GM18508 (cell line): Measurements from ENCODE around the gene SSU72.

Source experiments
- ATAC-seq: cut with Tn5 transposase; IDR thresholded peaks from one replicate; pipeline ENCODE4 v1.9.1; 2021; ENCODE audit warnings: moderate number of reproducible peaks; ENCODE audit not compliant: insufficient read depth, unreplicated experiment

The SSU72 gene

DNA sequence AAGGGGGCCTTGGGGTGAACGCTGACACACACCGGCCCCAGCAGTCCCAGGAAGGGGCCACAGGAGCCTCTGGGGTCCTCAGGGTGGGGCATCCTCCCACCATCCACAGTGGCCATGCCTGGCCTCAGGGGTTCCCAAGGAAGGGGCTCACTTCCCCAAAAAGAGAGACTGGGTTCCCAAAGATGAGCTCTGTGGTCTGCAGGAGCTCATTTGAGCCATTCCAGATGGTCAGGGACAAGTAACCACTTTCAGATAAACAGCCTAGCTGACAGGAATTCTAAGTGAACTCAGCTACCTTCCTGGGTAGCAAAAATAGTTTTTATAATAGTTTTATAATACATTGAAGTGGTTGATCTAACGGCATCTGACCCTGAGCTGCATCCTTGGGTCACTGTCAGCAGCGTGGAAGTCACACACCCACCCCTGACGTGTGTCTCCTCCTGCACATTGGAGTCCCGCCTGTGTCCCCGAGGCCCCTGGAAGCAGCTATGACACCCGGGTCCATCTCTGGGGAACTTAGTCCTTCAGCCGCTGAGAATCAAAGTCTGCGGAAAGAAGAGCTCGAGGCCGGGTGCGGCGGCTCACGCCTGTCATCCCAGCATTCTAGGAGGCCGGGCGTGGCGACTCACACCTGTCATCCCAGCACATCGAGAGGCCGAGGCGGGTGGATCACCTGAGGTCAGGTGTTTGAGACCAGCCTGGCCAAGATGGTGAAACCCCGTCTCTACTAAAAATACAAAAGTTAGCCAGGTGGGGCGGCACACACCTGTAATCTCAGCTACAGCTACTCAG lies 28.5 kb downstream of the SSU72 start:
- no peak for ATAC-seq

DNA sequence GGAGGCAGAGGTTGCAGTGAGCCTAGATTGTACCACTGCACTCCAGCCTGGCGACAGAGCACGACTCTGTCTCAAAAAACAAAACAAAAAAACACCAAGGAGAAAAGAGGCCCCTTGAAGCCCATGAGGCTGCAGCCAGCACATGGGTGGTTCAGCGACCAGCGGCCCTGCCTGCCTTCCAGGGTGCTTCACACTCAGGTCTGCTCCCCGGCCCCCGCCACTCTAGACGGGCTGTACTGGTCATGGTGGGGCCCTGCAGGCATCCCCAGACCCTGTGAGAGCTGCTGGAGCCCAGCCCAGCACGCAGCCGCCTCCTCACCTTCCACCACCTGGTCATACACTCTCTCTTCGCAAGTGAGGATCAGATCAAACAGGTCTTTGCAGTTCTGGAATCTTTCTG lies 30.1 kb downstream of the SSU72 start:
- no peak for ATAC-seq

DNA sequence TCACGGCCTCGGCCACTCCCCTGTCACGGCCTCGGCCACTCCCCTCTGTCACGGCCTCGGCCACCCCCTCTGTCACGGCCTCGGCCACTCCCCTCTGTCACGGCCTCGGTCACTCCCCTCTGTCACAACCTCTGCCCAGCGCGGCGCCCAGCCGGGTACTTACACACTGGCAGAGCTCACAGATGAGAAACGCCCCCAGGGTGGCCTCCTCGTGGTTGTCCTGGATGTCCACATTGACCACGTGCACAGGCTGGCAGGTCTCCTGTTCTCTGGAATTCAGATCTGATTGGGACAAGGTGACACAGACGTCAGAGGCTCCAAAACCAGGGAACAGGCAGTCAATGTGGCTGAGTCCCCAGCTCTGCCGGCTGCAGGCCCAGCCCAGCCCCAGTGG lies 31.0 kb downstream of the SSU72 start:
- ATAC-seq = no peak

DNA sequence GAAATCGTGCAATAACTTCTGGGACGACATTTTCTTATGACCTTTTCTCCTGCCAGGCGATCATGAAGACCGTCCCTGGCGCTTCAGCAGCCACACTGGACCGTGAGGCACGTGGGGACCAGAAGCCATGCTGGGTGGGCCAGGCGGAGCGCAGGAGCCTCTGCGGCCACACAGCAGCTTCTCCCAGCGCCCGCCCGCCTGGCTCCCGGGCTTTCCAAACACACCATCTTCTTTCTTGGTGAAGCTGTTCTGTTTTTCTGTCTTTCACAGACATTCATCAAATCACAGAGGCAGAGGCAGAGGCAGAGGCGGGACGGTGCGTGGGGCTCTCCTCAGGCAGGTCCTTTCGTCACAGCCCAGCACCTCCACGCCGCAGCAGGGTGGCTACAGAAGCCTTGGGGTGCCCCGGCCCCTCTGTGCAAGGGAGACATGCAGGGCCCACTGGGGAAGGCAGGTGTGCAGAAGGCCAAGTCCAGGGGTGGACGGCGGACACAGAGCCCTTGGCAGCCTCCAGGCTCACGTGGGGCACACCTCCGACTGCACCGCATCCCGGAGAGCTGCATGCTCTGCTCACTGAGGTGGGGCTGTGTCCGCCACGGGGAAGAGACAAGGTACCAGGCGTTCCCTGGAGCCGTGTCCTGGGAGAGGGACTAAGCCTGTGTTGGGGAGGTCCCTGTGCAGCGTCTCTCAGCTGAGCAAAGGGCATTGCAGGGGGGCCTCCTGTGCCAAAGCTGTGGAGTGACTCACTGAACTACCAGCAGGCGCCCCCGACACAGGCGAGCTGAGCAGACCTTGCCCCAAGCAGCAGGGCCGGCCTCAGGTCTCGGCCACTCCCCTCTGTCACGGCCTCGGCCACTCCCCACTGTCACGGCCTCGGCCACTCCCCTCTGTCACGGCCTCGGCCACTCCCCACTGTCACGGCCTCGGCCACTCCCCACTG lies 31.6 kb downstream of the SSU72 start:
- ATAC-seq = no peak

DNA sequence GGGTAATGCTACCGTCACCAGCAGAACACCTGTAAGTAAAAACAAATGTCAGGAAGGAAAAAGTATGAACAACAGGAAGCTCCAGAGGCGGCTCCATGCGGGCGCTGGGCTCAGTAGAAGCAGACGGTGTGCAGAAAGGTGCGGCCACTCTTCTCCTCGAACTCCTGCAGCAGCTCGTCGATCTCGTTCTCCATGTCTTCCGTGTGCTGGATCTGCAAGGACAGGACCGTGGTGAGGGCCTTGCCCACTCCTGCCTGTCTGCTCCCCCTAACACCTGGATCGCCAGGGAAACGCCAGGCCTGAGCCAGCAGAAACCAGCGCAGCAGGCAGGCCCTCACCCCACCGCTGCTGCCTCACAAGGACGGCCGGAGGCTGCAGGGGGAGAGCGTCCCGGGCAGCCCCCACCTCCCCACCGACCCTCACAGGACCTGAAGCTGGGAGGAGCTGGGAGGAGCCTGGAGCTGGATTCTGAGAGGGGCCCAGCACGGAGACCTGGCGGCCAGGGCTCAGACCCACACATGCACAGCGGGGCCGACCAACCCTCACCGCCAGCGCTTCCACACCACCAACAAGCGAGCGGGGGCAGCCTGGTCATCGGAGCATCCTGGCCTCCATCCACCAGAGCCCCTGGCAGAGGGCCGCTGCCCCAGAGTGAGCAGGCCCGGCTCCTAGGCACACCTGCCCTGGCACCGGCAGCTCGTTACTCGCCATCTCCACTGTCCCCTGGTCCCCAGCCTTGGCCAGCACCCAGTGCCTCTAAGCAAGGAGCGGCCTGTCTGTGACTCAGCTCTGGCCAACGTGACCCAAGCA lies 32.5 kb downstream of the SSU72 start:
- ATAC-seq = no peak

DNA sequence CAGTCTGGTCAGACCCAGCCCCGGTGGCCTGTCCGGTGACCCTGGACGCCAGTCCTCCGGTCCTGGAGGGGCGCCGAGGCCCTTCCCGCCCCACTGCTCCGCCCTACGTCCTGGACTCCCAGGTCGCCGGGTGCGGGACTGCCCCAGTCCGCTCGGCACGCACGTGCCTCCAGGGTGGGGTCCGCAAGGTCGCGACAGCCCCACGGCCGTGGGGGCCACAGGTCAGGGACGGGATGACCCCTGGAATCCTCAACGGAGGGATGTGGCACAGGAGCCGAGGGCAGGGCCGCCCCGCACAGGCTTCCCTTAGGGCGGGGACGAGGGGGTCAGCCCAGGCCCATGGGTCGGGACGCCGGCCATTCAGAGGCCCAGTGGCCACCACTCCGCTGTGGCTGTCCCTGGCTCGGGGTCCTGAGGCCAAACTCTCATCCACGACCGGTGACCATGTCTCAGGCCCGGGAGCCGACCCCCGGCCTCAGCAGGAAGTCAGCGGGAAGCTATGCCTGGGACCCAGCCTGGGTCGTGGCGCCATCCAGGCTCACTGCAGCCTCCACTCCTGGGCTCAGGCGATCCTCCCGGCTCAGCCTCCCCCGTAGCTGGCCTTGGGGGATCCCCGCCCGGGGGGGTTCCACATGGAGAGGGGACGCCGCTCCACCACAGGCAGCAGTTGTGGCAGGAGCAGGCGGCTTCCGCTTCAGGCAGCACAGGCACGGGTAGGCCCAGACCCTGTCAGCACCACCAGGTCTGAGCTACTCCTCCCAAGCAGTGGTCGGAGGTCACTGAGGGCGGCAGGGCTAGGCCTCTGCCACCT lies 33.6 kb downstream of the SSU72 start:
- ATAC-seq = no peak

DNA sequence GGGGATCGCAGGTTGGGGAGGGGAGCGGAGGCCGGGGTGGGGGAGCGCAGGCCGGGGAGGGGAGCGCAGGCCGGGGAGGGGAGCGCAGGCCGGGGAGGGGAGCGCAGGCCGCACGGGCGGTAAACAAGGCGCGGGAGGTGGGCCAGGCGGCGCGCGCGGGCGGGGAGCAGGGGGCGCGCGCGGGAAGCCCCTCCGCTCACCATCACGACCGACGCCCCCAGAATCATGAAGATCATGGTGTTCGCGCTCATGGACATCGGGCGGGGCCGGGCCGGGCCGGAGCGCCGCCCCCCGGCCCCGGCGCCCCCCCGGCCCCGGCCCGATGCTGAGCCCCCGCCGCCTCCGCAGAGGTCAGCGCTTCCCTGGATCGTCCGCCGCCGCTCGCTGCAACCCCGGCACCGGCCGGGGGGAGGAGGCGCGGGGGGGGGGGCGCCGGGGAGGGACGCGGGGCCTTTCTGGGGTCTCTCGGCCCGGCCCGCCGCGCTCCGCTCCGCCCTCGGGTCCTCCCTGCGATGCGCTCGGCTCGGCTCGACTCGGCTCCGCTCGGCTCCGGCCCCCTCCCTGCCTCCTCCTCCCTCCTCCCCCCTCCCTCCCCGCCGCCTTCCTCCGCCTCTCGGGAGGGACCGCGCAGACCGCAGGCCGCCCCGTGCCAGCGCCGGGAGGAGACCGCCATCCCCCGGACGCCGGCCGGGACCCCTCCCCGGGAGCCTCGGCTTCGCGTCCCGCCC lies 34.4 kb downstream of the SSU72 start, which contains the start of gene TMEM240:
TMEM240 (minus strand) TSS at position 535 of the 728 bp plus-strand sequence; CDS start at position 257, 278 bp downstream.
- ATAC-seq = no peak

DNA sequence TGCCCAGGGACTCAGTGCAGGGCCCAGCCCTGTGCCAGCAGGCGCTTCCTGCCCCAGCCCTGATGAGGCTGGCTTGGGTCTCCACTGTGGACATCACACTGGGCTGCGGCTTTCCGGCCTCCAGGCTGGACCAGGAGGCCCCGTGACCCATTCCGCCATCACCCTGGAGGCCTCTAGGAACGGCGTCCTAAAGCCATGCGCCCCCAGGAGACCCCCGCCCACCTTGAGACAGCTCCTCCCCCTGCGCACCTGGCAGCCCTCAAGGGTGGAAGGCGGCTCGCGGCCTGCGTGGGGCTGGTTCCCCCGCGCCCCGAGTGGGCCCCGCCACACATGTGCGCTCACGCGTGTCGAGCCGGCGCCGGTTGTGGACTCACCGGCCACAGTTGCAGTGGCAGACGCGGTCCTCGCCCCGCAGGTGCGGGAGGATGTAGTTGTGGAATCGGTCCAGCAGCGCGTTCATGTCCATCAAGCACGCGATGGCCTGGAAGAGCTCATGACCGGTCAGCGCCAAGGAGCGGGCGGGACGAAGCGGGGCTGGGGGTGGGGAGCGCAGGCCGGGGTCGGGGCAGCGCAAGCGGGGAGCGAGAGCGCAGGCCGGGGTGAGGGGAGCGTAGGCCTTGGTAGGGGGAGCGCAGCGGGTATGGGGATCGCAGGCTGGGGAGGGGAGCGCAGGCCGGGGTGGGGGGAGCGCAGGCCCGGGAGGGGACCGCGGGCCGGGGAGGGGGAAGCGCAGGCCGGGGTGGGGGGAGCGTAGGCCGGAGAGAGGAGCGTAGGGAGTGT lies 35.2 kb downstream of the SSU72 start:
- ATAC-seq = no peak

DNA sequence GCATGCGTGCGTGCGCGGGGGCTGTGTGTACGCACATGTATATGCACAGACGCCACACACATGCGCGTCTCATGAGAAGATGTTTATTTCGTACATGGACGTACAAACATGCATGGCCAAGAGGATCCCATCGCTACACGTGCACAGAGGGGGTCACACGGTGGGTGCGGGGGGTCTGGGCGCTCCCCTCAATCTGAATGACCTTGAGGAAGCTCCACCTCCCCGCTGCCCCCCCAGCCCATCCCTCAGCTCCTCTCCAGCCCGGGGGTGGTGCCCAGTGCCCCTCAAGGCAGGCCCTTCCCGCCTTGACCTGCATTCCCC lies 35.7 kb downstream of the SSU72 start:
- ATAC-seq = no peak

DNA sequence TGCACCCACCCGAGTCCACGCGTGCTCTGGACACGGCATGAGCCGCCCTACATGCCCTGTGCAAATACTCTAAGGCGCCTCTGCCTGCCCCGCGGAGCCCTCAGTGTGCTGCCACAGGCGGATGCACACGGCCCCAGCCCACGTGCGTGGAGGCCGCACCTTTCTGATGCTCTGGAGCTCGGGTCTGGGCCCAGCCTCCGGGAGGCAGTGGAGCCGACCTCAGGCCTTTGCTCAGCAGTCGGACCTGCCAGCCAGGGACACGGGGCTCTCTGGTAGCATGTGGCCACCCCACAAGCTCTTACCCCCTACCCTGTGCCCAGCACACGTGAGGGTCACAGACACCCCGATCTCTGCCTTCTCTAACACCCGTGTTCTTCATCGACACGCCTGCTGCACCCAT lies 36.3 kb downstream of the SSU72 start:
- ATAC-seq = no peak

DNA sequence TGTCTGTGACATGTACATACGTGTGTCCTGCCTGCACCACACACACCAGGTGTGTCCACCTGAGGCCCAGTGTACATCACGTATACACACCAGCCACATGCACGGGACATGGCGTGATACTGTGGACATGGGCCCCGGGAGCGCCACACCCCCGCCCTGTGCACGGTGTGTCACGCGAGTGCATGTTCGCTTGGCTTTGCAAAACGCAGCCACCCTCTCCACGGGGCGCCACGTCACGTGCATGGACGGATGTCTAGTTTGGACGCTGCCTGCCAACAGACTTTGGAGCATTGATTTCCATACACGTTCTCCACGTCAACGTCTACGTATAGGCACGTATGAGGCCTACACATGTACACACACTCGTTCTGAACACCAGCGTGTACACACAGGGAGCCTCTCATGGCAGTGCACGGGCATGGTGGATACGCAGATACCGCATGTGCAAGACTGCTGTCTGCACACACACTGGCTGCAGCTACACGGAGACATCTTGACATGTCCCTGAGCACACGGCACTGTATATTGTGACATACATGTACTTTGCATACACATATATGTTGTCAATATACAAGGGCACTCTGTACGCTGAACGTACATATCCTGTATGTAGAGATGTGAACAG lies 36.9 kb downstream of the SSU72 start:
- ATAC-seq = no peak

DNA sequence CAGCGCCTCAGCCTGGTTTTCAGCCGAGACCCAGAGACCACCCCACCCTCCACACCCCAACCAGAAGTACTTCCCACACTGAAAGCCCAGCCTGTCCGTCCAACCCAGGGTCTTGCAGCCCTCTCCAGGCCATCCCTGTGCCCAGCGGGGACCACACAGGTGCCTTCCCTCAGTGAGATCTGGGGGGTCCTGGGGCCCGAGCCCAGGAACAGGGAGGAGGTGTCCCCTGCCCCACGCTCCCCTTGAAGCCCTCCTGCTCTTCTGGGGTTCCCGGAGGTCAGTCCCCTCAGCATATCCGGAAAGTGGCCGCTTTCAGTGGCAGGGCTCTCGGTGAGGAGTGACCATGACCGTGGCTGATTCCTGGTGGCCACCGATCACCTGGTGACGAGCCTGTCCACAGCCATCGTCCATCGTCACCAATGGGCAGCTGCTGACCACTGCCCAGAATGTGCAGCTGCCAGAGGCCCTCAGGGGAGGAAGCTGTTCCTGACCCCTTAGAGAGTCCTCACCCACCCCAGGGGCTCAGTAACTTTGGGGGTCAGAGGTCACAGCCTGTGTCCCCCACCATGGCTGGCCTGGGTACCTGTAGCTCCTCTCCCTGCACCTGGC lies 37.6 kb downstream of the SSU72 start:
- no peak for ATAC-seq

DNA sequence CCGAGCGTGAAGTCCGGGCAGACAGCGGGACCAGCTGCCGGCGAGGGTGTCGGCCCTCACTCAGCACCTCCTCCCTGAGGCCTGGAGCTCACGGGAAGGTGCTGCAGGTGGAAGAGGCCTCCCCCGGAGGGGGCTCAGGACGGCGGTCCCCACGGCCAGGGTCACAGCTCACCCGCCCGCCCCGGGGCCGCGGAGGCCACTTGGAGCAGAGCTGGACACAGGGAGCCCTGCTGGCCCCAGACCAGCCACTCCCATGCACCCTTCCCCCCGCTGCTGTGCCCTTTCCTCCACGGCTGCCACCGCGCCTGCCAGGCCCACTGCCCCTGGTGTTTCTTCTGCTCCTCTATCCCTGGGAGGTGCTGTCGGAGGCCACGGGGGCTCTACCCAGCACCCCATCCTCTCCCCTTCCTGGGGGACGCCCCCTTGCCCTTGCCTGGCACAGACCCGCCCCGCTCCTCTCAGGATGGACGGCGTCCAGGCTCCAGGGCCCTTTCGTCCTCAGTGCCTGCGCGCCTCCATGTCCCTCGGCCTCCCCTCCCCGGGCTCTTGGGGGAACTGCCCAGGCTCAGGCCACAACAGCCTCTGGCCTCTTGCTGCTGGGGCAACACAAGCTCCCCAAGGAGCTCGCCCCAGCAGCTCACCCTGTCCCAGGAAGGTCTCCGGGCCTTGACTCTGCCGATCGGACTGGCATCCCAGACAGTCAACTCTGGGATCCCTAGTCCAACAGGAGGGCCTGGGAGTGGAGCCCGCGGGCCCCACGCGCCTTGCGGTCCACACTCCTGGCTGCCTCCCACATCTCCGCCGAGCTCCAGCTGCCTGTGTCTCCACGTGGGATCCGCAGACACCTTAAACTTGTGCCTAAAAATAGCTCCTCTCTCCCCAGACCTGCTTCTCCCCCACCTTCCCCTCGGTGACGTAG lies 38.4 kb downstream of the SSU72 start:
- no peak for ATAC-seq

DNA sequence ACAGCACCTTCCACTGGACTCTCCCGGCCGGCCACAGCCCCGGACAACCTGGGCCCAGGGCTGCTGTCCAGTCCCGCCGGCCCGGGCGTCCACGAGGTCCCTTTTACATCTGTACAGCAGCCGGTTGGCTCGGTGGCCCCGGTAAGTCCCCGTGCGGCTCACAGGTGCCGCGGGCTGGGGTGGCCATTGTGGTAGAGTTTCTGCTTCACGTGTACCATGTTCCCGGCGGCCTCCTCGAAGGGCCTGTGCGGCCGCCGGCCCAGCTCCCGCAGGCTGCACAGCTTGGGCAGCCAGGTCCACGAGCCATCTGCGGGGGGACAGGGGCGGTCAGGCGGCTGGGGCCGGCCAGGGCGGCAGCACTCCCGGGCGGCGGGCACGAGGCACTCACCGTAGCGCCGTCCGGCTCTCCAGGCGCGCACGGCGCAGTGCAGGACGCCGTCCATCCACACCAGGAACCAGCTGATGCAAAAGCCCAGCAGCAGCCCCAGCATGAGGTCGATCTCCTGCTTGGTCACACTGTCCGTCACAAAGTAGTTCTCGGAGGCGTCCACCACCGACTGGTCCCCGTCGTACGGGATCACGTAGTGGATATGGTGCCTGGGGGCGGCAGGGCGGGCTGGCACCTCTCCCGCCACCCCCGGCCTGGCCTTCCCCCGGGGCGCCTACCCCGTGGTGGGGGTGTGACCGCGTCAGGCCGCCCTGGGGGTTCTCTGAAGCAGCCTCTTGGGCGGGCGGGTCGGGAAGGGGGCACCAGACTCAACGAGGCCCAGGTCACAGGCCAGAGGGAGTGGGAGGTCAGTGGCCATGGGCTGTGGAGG lies 39.3 kb downstream of the SSU72 start:
- no peak for ATAC-seq

DNA sequence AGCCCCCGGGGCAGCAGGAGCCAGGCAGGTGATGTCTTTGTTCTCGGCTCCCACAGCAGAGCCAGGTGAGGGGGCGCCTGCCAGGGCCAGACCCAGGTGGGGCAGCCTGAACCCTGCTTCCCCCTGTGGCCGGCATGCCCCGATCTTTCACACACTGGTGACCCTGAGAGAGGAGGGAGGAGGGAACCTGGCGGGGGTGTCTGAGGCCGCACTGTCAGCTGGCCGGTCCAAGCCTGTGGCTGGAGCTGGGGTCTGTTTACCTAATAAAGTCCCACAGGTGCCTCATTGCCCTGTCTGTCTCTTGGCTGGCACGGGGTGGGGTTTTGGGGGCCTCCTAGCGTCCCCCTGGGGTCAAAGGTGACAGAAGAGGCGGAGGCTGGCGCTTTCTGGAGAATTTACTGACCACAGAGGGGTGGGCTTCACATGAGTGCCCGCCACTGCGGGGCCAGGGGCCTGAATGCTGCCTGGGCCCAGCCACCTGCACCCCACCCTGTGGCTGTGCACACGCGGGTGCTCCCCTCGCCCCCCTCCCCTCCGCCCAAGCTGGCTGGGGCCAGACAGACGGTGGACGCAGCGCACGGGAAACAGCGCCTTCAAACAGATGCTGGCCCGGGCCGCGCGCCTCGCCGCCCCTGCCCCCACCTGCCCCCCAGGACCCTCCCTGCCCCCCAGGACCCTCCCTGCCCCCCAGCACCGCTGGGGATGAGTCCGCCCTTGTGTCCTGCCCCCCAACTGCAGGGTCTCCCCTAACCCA lies 40.1 kb downstream of the SSU72 start:
- ATAC-seq = no peak
